Measurements from ENCODE around the gene ZNF674.

ZNF674 gene

GRCh38 chrX:46545111-46546005, at the start of gene ZNF674:
TSS of gene ZNF674 (minus strand) at chrX:46545421. CDS start at chrX:46542087, 3,334 bp downstream.
- peak; percentile 92 for DNase-seq

- DNase-seq = peak; percentile 50
Observed at GRCh38 chrX:46589977-46590723, 44.9 kb upstream of the ZNF674 start.

GRCh38 chrX:46588263-46588662, 43.0 kb upstream of the ZNF674 start:
- peak; percentile 82 for DNase-seq

GRCh38 chrX:46587753-46588171, 42.5 kb upstream of the ZNF674 start:
- DNase-seq = no peak

- peak; percentile 48 for DNase-seq
Observed at GRCh38 chrX:46587158-46587557, 41.9 kb upstream of the ZNF674 start.

- no peak for DNase-seq
Observed at GRCh38 chrX:46584736-46585135, 39.5 kb upstream of the ZNF674 start.

- peak; percentile 88 for DNase-seq
Observed at GRCh38 chrX:46582966-46583365, 37.7 kb upstream of the ZNF674 start.

- DNase-seq = peak; percentile 48
Observed at GRCh38 chrX:46582325-46582724, 37.1 kb upstream of the ZNF674 start.

- DNase-seq = no peak
Observed at GRCh38 chrX:46580613-46581012, 35.4 kb upstream of the ZNF674 start.

- no peak for DNase-seq
Observed at GRCh38 chrX:46579250-46579649, 34.0 kb upstream of the ZNF674 start.

GRCh38 chrX:46577221-46578005, 32.2 kb upstream of the ZNF674 start:
- peak; percentile 48 for DNase-seq

- peak; percentile 7 for DNase-seq
Observed at GRCh38 chrX:46576458-46576857, 31.2 kb upstream of the ZNF674 start.

GRCh38 chrX:46575991-46576392, 30.8 kb upstream of the ZNF674 start:
- peak; percentile 33 for DNase-seq

- no peak for DNase-seq
Observed at GRCh38 chrX:46575586-46575985, 30.4 kb upstream of the ZNF674 start.

- peak; percentile 14 for DNase-seq
Observed at GRCh38 chrX:46574774-46575381, 29.7 kb upstream of the ZNF674 start.

GRCh38 chrX:46573892-46574773, 28.9 kb upstream of the ZNF674 start:
- DNase-seq = peak; percentile 45

- DNase-seq = peak; percentile 59
Observed at GRCh38 chrX:46573331-46573891, 28.2 kb upstream of the ZNF674 start, which contains the start of gene CHST7. TSS of gene CHST7 (plus strand) at chrX:46573765. CDS start at chrX:46573932, 167 bp downstream.

GRCh38 chrX:46572340-46572936, 27.2 kb upstream of the ZNF674 start:
- DNase-seq = no peak

- DNase-seq = no peak
Observed at GRCh38 chrX:46571423-46572339, 26.5 kb upstream of the ZNF674 start.

Measured in fibroblast of skin of right quadriceps (primary cell).